ENCODE results near the gene ESR2.

Gene ESR2

GRCh38 chr14:64174922-64175782 is 119.0 kb downstream of the ESR2 start:
- TF ChIP-seq, protein P1, sequence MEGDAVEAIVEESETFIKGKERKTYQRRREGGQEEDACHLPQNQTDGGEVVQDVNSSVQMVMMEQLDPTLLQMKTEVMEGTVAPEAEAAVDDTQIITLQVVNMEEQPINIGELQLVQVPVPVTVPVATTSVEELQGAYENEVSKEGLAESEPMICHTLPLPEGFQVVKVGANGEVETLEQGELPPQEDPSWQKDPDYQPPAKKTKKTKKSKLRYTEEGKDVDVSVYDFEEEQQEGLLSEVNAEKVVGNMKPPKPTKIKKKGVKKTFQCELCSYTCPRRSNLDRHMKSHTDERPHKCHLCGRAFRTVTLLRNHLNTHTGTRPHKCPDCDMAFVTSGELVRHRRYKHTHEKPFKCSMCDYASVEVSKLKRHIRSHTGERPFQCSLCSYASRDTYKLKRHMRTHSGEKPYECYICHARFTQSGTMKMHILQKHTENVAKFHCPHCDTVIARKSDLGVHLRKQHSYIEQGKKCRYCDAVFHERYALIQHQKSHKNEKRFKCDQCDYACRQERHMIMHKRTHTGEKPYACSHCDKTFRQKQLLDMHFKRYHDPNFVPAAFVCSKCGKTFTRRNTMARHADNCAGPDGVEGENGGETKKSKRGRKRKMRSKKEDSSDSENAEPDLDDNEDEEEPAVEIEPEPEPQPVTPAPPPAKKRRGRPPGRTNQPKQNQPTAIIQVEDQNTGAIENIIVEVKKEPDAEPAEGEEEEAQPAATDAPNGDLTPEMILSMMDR (IDR thresholded peaks at IDR 0.05; ENCODE audit: extremely low read depth, missing control alignments): no peak
- no peak for DNase-seq (ENCODE audit: low spot score)

DNA sequence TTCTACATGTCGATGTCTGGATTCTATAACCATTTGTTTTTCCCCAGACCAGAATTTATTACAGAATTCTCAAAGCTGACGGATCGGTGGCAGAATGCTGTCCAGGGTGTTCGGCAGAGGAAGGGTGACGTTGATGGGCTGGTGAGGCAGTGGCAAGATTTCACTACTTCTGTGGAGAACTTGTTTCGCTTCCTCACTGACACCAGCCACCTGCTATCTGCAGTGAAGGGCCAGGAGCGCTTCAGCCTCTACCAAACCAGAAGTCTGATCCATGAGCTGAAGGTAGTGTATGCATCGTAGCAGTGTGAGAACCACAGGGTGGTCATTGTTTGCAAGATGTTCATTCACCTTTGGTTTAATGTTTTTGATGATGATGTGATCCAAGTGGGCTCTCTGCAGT is 124.0 kb downstream of the ESR2 start:
- DNase-seq (ENCODE audit: low spot score): no peak
- TF ChIP-seq, protein P1 (IDR thresholded peaks at IDR 0.05; ENCODE audit: extremely low read depth, missing control alignments): no peak

DNA sequence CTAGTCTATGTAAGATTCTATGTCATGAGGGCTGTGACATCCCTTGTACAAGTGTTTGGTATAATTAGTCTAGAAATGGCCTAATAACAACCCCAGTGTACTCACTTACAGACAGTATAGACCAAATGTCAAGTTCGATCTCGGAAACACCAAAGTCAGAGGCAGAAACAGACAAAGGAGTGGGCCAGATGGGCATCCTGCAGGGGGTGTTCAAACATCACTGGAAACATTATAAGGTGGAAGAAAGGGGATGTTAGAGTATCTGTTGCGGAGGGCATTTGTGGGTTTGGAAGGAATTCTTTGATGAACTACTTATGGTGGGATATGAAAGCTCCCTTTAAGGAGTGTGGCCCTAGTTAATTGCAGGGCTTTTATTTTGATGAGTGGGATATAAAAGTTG is 134.6 kb downstream of the ESR2 start:
- TF ChIP-seq, protein P1 (IDR thresholded peaks at IDR 0.05; ENCODE audit: extremely low read depth, missing control alignments): peak; percentile 11

GRCh38 chr14:64158608-64159007 is 135.6 kb downstream of the ESR2 start:
- TF ChIP-seq, protein P1 (IDR thresholded peaks at IDR 0.05; ENCODE audit: extremely low read depth, missing control alignments): no peak
- no peak for DNase-seq (ENCODE audit: low spot score)

More for the DNA sequence above, 134.6 kb downstream of the ESR2 start:
- no peak for DNase-seq (ENCODE audit: low spot score)

GRCh38 chr14:64149921-64150320 is 144.2 kb downstream of the ESR2 start:
- TF ChIP-seq, protein P1 (IDR thresholded peaks at IDR 0.05; ENCODE audit: extremely low read depth, missing control alignments): no peak
- no peak for DNase-seq (ENCODE audit: low spot score)

DNA sequence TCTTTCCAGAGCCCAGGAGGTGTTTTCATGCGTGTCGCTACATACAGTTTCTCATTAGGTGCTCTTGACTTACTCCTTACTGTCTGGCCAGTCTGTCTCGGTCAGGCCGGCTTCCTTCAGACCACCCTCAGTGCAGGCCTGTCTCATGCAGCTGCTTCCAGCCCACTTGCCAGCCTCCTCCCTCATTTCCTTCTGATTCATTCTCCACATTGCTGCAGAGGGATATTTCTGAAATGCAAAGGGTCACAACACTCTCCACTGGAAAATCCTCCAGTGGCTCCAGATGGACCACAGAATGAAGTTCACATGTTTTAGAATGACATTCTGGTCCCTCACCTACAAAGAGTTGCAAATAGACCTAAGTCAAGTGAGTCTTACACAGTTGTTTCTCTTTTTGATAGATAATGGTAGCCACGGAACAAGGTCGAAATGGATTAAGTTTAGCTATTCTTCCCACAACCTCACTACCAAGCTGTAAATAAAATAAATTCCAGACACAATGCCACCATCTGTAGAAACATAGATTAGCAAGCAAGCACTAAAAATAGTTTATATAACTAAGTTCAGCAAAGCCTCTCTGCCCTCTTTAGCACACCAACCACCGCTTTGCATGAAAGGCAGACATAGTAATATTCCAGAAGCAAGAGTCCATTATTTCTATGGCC is 146.9 kb downstream of the ESR2 start:
- DNase-seq (ENCODE audit: low spot score): no peak
- TF ChIP-seq, protein P1 (IDR thresholded peaks at IDR 0.05; ENCODE audit: extremely low read depth, missing control alignments): no peak

- DNase-seq (ENCODE audit: low spot score): peak; percentile 14
These were observed 156.4 kb downstream of the ESR2 start for GRCh38 chr14:64137657-64138290.

More at GRCh38 chr14:64137657-64138290, 156.4 kb downstream of the ESR2 start:
- TF ChIP-seq, protein P1 (IDR thresholded peaks at IDR 0.05; ENCODE audit: extremely low read depth, missing control alignments): no peak
